ENCODE measurements around the gene REXO1. TPM values are rescaled to one million over a fixed set of nuclear protein-coding genes. Genes with fewer than 3 reads are reported as not detected.

REXO1 gene
- total and polyA plus RNA-seq, 9 of the 15 experiments (the other 6 are each of a cell fraction or from before 2014, with no cell fraction given) = 0.04 to 63.3 (median 15.8) TPM

GRCh38 chr19:1819341-1820255 lies 28.7 kb downstream of the REXO1 start:
- no peak for TF ChIP-seq ZNF79 (CRISPR knock-in tag; IDR thresholded peaks at IDR 0.05; ENCODE audit: low read depth)
- TF ChIP-seq TCF7 (IDR thresholded peaks at IDR 0.05; ENCODE audit: borderline replicate concordance) = no peak
- no peak for TF ChIP-seq NELFE (IDR thresholded peaks at IDR 0.05; ENCODE audit: insufficient read depth, insufficient read length)
- TF ChIP-seq GATA2 (CRISPR knock-in tag; IDR thresholded peaks at IDR 0.05) = no peak
- peak; percentile 3 for TF ChIP-seq RBM22 (IDR thresholded peaks at IDR 0.05; ENCODE audit: low read depth, low read length, poor library complexity, severe bottlenecking)
- peak; percentile 18; the same call in 1 of the 2 replicates for TF ChIP-seq RBFOX2 (IDR thresholded peaks at IDR 0.05; ENCODE audit: low read depth, low read length)
- TF ChIP-seq UBTF (IDR thresholded peaks at IDR 0.05; ENCODE audit: borderline replicate concordance in 1 of 2, low read depth in 2 of 2, low read length in 2 of 2) = no peak
- no peak for TF ChIP-seq BMI1 (IDR thresholded peaks at IDR 0.05; ENCODE audit: low read length)
- TF ChIP-seq MED1 (CRISPR knock-in tag; IDR thresholded peaks at IDR 0.05; ENCODE audit: borderline replicate concordance) = no peak
- no peak for TF ChIP-seq ZNF592 (IDR thresholded peaks at IDR 0.05)
- Histone ChIP-seq H3K36me3 (ENCODE audit: control insufficient read depth, insufficient read depth, low read length) (peaks cover 94% of the 10 kb centered on the region; the same call in 2 of the 3 replicates), H4K20me1 (replicated peaks; ENCODE audit: control insufficient read depth, insufficient read depth, low read length) (no peaks in the 10 kb centered on the region), H3K79me2 (ENCODE audit: control insufficient read depth, insufficient read depth, low read length) (peaks cover 18% of the 10 kb centered on the region), H3K9me1 (ENCODE audit: control insufficient read depth, insufficient read depth, low read length) (no peaks in the 10 kb centered on the region), H3K4me1 (replicated peaks in 1 of 2; ENCODE audit: control insufficient read depth in 2 of 2, insufficient read depth in 2 of 2, low read length in 2 of 2) (peaks cover 6 to 44% of the 10 kb centered on the region in 2 experiments; a peak in 4 of 5 replicates), H3K4me3 (no peak overlapping the region), H3K9ac (ENCODE audit: insufficient read depth in 1 of 2, low read depth in 2 of 2, low read length in 2 of 2) (no peak overlapping the region), H3K9me3 (replicated peaks; ENCODE audit: control insufficient read depth, insufficient read depth, low read depth, low read length) (no peaks in the 10 kb centered on the region), H3K4me2 (ENCODE audit: insufficient read depth, low read length) (no peak overlapping the region), H3K27me3 (ENCODE audit: control insufficient read depth in 2 of 2, insufficient read depth in 2 of 2, low read length in 2 of 2) (no peaks in the 10 kb centered on the region), H2AFZ (ENCODE audit: low read depth, low read length) (no peak overlapping the region), H3K27ac (ENCODE audit: extremely low read depth, low read depth, low read length) (no peak overlapping the region)
- BruUV-seq (replicated peaks) = no TSS peak
- 90% methylated on average over 21 of the region's 43 CpGs for WGBS (ENCODE audit: insufficient coverage, low coverage, missing lambda C conversion rate)
- FAIRE-seq (no peak), ATAC-seq (no peak), DNase-seq (ENCODE audit: extremely low read depth in 1 of 4, low spot score in 3 of 4) (no peak)
- in situ Hi-C loops (cut with MboI) = no loop called here
- POLR2A ChIA-PET = interaction anchor here (0.5 to 1.1 kb wide), 7 partner anchors 8 to 178 kb away, joined by 3 read pairs; no protein-coding TSS in a partner anchor
- CTCF ChIA-PET (ENCODE audit: low intra/inter-chr PET ratio) = no interaction called here
- intact Hi-C loops (cut with micrococcal nuclease) = no loop called here

Measured in K562 (cell line).